HEK293 (cell line): ENCODE results near the gene PROX2.

Source experiments
- ZNF426 ChIP-seq: fragments of 450-650 bp; formaldehyde crosslinking; IDR thresholded peaks from 2 replicates; pipeline ENCODE4 v1.5.1; 2017; ENCODE audit warnings: missing biosample characterization, missing genetic modification characterization, mild to moderate bottlenecking, inconsistent platforms, moderate library complexity
- TF ChIP-seq, protein P1 (sequence below): fragments of 450-650 bp; formaldehyde crosslinking; IDR thresholded peaks from 2 replicates; pipeline ENCODE4 v1.5.1; 2016; ENCODE audit warnings: missing biosample characterization, missing genetic modification characterization
- TF ChIP-seq, protein P2 (sequence below): fragments of 450-650 bp; formaldehyde crosslinking; IDR thresholded peaks from 2 replicates; pipeline ENCODE4 v1.5.1; 2016; ENCODE audit warnings: missing biosample characterization, missing genetic modification characterization
- TF ChIP-seq, protein P3 (sequence below): fragments of 450-650 bp; formaldehyde crosslinking; IDR thresholded peaks from 2 replicates; pipeline ENCODE4 v1.5.1; 2017; ENCODE audit warnings: missing biosample characterization, missing genetic modification characterization

DNA sequence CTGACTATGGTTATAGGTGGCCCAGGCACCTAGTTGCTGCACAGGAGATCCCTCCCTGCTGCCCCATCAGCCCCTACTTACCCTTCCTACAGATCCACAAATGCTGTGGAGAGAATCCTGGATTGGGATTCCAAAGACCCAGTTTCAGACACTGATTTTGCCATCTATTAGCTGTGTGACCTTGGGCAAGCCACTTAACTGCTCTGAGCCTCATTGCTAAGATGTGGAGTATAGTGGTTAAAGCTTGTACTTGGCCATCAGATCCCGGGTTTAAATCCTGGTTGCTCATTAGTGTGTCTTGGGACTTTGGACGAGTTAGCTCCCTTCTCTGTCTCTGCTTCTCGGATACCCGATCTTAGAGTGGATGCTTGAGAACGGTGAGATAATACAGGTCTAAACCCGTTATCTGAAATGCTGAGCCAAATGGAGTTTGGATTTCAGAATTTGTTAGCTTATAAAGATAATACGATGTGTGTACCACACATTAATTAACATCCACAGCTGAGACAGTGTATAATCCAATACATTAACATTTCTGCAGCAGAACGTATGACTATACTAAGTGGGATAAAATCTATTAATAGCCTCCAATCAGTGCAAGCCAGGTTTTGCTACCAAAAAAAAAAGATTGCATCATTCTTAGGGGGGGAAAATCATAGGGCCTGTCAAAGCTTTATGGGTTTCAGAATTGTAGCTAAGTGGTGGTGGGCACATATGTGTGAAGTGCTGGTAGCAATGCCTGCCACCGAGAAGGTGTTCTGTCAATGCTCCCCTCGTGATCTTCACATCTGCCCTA lies 16.0 kb downstream of the PROX2 start:
- TF ChIP-seq, protein P1, sequence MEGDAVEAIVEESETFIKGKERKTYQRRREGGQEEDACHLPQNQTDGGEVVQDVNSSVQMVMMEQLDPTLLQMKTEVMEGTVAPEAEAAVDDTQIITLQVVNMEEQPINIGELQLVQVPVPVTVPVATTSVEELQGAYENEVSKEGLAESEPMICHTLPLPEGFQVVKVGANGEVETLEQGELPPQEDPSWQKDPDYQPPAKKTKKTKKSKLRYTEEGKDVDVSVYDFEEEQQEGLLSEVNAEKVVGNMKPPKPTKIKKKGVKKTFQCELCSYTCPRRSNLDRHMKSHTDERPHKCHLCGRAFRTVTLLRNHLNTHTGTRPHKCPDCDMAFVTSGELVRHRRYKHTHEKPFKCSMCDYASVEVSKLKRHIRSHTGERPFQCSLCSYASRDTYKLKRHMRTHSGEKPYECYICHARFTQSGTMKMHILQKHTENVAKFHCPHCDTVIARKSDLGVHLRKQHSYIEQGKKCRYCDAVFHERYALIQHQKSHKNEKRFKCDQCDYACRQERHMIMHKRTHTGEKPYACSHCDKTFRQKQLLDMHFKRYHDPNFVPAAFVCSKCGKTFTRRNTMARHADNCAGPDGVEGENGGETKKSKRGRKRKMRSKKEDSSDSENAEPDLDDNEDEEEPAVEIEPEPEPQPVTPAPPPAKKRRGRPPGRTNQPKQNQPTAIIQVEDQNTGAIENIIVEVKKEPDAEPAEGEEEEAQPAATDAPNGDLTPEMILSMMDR (tag by site-specific recombination): no peak
- TF ChIP-seq, protein P2, sequence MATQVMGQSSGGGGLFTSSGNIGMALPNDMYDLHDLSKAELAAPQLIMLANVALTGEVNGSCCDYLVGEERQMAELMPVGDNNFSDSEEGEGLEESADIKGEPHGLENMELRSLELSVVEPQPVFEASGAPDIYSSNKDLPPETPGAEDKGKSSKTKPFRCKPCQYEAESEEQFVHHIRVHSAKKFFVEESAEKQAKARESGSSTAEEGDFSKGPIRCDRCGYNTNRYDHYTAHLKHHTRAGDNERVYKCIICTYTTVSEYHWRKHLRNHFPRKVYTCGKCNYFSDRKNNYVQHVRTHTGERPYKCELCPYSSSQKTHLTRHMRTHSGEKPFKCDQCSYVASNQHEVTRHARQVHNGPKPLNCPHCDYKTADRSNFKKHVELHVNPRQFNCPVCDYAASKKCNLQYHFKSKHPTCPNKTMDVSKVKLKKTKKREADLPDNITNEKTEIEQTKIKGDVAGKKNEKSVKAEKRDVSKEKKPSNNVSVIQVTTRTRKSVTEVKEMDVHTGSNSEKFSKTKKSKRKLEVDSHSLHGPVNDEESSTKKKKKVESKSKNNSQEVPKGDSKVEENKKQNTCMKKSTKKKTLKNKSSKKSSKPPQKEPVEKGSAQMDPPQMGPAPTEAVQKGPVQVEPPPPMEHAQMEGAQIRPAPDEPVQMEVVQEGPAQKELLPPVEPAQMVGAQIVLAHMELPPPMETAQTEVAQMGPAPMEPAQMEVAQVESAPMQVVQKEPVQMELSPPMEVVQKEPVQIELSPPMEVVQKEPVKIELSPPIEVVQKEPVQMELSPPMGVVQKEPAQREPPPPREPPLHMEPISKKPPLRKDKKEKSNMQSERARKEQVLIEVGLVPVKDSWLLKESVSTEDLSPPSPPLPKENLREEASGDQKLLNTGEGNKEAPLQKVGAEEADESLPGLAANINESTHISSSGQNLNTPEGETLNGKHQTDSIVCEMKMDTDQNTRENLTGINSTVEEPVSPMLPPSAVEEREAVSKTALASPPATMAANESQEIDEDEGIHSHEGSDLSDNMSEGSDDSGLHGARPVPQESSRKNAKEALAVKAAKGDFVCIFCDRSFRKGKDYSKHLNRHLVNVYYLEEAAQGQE: no peak
- no peak for TF ChIP-seq ZNF426 (tag by site-specific recombination)
- TF ChIP-seq, protein P3, sequence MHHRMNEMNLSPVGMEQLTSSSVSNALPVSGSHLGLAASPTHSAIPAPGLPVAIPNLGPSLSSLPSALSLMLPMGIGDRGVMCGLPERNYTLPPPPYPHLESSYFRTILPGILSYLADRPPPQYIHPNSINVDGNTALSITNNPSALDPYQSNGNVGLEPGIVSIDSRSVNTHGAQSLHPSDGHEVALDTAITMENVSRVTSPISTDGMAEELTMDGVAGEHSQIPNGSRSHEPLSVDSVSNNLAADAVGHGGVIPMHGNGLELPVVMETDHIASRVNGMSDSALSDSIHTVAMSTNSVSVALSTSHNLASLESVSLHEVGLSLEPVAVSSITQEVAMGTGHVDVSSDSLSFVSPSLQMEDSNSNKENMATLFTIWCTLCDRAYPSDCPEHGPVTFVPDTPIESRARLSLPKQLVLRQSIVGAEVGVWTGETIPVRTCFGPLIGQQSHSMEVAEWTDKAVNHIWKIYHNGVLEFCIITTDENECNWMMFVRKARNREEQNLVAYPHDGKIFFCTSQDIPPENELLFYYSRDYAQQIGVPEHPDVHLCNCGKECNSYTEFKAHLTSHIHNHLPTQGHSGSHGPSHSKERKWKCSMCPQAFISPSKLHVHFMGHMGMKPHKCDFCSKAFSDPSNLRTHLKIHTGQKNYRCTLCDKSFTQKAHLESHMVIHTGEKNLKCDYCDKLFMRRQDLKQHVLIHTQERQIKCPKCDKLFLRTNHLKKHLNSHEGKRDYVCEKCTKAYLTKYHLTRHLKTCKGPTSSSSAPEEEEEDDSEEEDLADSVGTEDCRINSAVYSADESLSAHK (tag by site-specific recombination): no peak
